T-helper 17 cell (primary cell): ENCODE data around the gene CDC25C. TPM values are rescaled to one million over a fixed set of nuclear protein-coding genes. Genes with fewer than 3 reads are reported as not detected.

Experiments
- ATAC-seq: fragments of 150-1000 bp; cut with Tn5 transposase; 2 replicates; pipeline ENCODE4 v1.10.0; 2021; ENCODE audit warnings: mild to moderate bottlenecking, moderate library complexity
- DNase-seq, 3 donors: peaks; one replicate each; pipeline versions ENCODE4 v3.0.0 to v3.0.0-alpha.2; 2020 to 2021
- H3K9me3 ChIP-seq: one replicate; pipeline ENCODE4 v1.7.0; 2013; ENCODE audit warnings: low read length, mild to moderate bottlenecking; ENCODE audit not compliant: control insufficient read depth, poor library complexity, severe bottlenecking
- H3K27ac Mint-ChIP-seq: one replicate; pipeline ENCODE4 v1.8.0; 2022; ENCODE audit warnings: mild to moderate bottlenecking, moderate library complexity, mixed read lengths
- H3K27me3 Mint-ChIP-seq: one replicate; pipeline ENCODE4 v1.8.0; 2022; ENCODE audit warnings: mixed read lengths
- H3K36me3 Mint-ChIP-seq: one replicate; pipeline ENCODE4 v1.8.0; 2022; ENCODE audit warnings: low read depth, mixed read lengths
- H3K4me1 Mint-ChIP-seq: one replicate; pipeline ENCODE4 v1.8.0; 2022; ENCODE audit warnings: mild to moderate bottlenecking, mixed read lengths
- H3K4me3 Mint-ChIP-seq: one replicate; pipeline ENCODE4 v1.8.0; 2022; ENCODE audit warnings: mild to moderate bottlenecking, moderate library complexity, mixed read lengths
- total RNA-seq, 4 donors: library from RNA in 2 of 4; stranded (reverse) in 2 of 4; gene quantifications; one replicate each; pipeline ENCODE4 v1.2.3 and lab custom pipeline; 2022 to 2026

Gene CDC25C
- not detected for total RNA-seq
- total RNA-seq (lab: John Stamatoyannopoulos, UW) = 0.08 to 0.35 reads per million in 2 donors

DNA sequence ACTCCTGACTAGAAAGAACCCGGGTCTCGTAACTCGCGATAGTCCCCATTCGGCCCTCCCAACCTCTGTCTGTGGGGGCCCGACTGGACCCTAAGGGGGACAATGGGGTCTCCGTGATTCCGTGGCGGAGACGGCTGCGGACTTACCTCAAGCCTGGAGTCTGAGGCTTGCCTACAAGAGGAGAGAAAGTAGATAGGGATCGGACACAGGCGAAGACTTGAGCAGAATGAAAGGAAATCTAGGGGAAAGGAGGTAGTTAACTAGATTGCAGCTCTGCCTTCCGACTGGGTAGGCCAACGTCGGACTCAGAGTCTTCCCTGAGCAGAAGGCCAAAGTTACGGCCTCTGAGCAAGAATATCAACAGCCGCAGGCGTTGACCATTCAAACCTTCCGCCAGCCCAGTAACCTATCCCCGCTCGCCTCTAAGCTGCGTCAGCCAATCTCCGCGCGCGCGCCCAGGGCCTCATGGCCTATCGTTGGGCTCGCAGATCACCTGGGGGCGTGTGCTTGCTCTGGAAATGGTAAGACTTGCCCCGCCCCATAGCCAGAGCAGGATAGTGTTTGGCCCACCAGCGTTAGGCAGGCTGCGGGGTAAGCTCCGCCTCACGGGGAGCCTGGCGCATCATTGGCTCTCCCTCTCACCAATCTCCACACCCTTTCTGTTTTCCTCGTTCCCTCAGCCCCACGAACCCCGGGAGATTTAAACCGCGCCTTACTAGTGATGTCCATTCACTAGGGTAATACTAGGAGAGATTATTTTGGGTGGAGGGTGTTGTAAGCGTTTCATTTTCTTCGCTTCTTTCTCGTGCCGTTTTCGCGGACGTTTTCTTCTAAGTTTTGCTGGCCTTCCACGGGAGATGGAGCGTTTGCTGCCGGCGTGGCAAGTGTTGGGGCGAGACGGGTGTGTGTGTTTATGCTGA is at the start of gene CDC25C:
TSS of gene CDC25C (minus strand) at position 356 of the 920 bp plus-strand sequence. CDS start 624 bp downstream, outside the sequence.
- no peaks in the 10 kb centered on the region for H3K9me3 ChIP-seq
- ATAC-seq = peak; percentile 100
- peaks cover 13% of the 10 kb centered on the region for H3K4me1 Mint-ChIP-seq
- H3K4me3 Mint-ChIP-seq = peak within 1 kb of the TSS; percentile 96
- peak within 1 kb of the TSS; percentile 88 for H3K27ac Mint-ChIP-seq
- peak; percentile 92 to 96 (median 93) for DNase-seq
- H3K27me3 Mint-ChIP-seq = peaks cover 7% of the 10 kb centered on the region
- H3K36me3 Mint-ChIP-seq = no peaks in the 10 kb centered on the region

GRCh38 chr5:138372653-138373052 is 41.0 kb upstream of the CDC25C start:
- DNase-seq (no peak), ATAC-seq (no peak)
- no peaks in the 10 kb centered on the region for H3K9me3 ChIP-seq
- Mint-ChIP-seq H3K27me3 (no peaks in the 10 kb centered on the region), H3K4me3 (no peak overlapping the region), H3K36me3 (no peaks in the 10 kb centered on the region), H3K4me1 (peaks cover 17% of the 10 kb centered on the region), H3K27ac (peak overlapping the region; percentile 27)

DNA sequence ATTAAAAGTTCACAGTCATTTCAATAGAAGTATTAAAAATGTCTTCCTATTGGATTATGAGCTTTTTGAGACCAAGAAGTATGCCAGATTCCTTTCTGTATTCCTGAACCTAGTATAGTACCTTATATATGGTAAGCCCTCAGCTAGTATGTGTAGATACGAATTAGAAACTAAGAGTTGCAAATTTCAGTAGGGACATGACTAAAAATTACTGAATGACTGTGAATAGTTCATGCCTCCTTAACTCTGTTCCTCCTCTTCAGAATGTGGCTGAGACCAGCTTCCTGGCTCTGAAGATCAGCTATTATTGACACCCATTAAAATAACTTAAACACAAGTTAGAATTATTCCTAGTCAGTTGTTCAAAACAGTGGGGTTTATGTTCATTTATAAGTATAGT is 40.6 kb upstream of the CDC25C start:
- ATAC-seq (no peak), DNase-seq (no peak)
- Mint-ChIP-seq H3K4me3 (no peak overlapping the region), H3K27me3 (no peaks in the 10 kb centered on the region), H3K36me3 (no peaks in the 10 kb centered on the region), H3K27ac (peak overlapping the region; percentile 27), H3K4me1 (peaks cover 17% of the 10 kb centered on the region)
- H3K9me3 ChIP-seq = no peaks in the 10 kb centered on the region

- H3K27me3 Mint-ChIP-seq = no peaks in the 10 kb centered on the region
- no peak for ATAC-seq
- no peaks in the 10 kb centered on the region for H3K9me3 ChIP-seq
- DNase-seq = no peak
- H3K27ac Mint-ChIP-seq = no peak overlapping the region
- H3K4me1 Mint-ChIP-seq = peaks cover 23% of the 10 kb centered on the region
- H3K36me3 Mint-ChIP-seq = no peaks in the 10 kb centered on the region
- H3K4me3 Mint-ChIP-seq = no peak overlapping the region
Measured at GRCh38 chr5:138371454-138371853, 39.9 kb upstream of the CDC25C start.

DNA sequence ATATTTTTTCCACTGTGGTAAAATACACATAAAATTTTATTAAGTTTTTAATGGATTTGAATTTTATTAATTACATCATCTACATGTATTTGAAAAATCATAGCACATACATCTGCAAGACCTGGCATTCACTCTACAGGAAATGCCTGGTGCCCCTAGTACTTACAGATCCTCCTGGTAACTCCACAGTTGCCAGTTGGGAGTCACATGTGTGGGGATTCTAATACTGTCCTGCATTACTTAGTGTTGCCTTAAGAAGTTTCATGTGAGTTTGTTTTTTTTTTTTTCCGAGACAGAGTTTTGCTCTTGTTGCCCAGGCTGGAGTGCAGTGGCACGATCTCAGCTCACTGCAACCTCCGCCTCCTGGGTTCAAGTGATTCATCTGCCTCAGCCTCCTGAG is 38.9 kb upstream of the CDC25C start:
- H3K9me3 ChIP-seq = no peaks in the 10 kb centered on the region
- no peak overlapping the region for H3K4me3 Mint-ChIP-seq
- DNase-seq (no peak), ATAC-seq (no peak)
- H3K27ac Mint-ChIP-seq = no peak overlapping the region
- no peaks in the 10 kb centered on the region for H3K27me3 Mint-ChIP-seq
- H3K4me1 Mint-ChIP-seq = peaks cover 29% of the 10 kb centered on the region
- H3K36me3 Mint-ChIP-seq = peaks cover 4% of the 10 kb centered on the region

DNA sequence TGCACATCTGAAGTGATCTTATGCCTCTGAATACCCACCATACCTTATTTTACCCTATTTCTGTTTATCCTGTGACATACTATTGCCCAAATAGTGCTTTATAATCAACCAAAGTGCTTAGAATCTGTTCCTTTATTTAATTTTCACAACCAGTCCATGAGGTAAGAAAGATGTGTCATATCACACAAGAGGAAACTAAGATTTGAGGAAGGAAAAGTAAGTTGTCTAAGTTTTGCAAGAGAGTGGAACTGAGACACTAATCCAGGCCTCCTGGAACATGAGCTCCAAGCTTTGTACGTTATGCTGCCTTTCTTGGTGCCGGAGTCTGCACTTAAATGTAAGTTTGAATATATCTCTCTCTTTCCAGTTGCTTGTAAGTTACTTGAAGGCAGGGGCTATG is 38.1 kb upstream of the CDC25C start:
- peaks cover 29% of the 10 kb centered on the region for H3K4me1 Mint-ChIP-seq
- H3K4me3 Mint-ChIP-seq = peak overlapping the region; percentile 75
- ATAC-seq (no peak), DNase-seq (no peak)
- no peaks in the 10 kb centered on the region for H3K27me3 Mint-ChIP-seq
- H3K27ac Mint-ChIP-seq = peak overlapping the region; percentile 19
- peaks cover 4% of the 10 kb centered on the region for H3K36me3 Mint-ChIP-seq
- H3K9me3 ChIP-seq = no peaks in the 10 kb centered on the region

DNA sequence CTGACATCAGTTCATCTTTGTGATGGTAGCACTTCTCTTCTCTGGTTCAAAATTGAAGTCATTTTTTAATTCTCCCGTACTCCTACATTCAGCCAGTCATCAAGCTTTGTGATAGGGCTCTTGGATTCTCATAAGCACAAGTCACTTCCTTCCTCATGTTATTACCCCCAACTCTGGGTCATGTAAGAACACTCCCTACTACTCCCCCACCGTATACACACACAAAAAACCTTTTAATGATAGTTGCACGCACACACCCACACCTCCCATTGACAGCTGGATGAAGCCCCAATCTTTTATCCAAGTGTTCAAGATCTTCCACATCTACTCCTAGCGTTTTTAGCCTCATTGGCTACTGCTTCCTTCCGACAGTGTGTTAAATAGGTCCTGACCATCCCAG is 37.7 kb upstream of the CDC25C start:
- H3K27ac Mint-ChIP-seq = peak overlapping the region; percentile 19

GRCh38 chr5:138366632-138367382 is 35.2 kb upstream of the CDC25C start:
- DNase-seq = no peak
- Mint-ChIP-seq H3K4me3 (no peak overlapping the region), H3K27ac (peak overlapping the region; percentile 29), H3K27me3 (no peaks in the 10 kb centered on the region), H3K36me3 (peaks cover 4% of the 10 kb centered on the region), H3K4me1 (peaks cover 37% of the 10 kb centered on the region)
- H3K9me3 ChIP-seq = no peaks in the 10 kb centered on the region
- no peak for ATAC-seq

More for the DNA sequence above, 37.7 kb upstream of the CDC25C start:
- Mint-ChIP-seq H3K4me1 (peaks cover 31% of the 10 kb centered on the region), H3K36me3 (peaks cover 4% of the 10 kb centered on the region), H3K27me3 (no peaks in the 10 kb centered on the region), H3K4me3 (peak overlapping the region; percentile 75)
- no peaks in the 10 kb centered on the region for H3K9me3 ChIP-seq
- ATAC-seq (no peak), DNase-seq (no peak)

- peaks cover 4% of the 10 kb centered on the region for H3K36me3 Mint-ChIP-seq
- H3K9me3 ChIP-seq = no peaks in the 10 kb centered on the region
- H3K4me3 Mint-ChIP-seq = no peak overlapping the region
- ATAC-seq (no peak), DNase-seq (no peak)
- H3K27me3 Mint-ChIP-seq = no peaks in the 10 kb centered on the region
- peaks cover 47% of the 10 kb centered on the region for H3K4me1 Mint-ChIP-seq
- H3K27ac Mint-ChIP-seq = no peak overlapping the region
Measured at GRCh38 chr5:138364576-138364975, 33.0 kb upstream of the CDC25C start.

DNA sequence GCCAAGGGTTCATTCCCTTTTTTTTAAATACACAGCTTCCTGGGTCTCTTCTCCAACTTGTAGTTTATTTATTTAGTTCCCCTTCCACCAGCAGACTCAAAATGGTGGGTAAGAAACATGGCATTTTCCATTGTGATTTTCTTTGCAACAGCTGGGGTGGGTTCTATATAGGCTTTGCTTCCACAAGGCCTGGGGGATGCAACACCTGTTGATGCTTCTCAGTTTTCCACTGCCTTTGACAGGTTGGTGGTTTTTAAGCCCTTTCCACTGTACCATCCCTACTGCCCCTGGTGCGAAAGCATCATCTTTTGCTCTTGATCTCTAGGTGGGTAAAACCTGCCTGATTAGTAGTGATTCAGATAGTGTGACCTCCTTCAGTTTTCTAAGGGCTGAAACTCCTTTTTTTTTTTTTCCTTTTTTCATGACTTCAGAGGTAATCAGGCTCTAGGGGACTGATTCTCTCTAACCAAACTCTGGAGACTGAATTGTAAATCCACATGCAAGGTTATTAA is 29.4 kb upstream of the CDC25C start:
- Mint-ChIP-seq H3K4me3 (peak overlapping the region; percentile 68), H3K36me3 (peaks cover 2% of the 10 kb centered on the region), H3K27ac (peak overlapping the region; percentile 85), H3K4me1 (peaks cover 26% of the 10 kb centered on the region), H3K27me3 (no peaks in the 10 kb centered on the region)
- no peaks in the 10 kb centered on the region for H3K9me3 ChIP-seq
- DNase-seq (no peak), ATAC-seq (no peak)

DNA sequence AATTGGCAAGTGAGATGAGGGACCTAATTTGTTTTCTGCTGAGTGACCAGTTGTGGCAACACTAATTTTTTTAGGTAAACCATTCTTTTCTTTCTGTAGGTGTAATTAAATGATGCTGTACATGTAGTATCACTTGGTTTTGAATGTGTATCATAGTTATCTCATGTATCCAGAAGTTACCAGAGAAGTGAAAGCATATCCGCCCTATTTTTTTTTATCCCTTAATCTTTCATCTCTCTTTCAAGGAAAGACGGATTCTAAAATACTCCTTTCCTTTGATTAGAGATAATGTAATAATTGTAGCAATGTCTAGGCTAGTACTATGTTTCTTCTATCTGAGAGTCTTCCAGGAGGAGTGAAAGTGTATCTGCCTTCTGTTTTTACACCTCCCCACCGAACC is 28.0 kb upstream of the CDC25C start:
- no peaks in the 10 kb centered on the region for H3K9me3 ChIP-seq
- no peaks in the 10 kb centered on the region for H3K27me3 Mint-ChIP-seq
- no peaks in the 10 kb centered on the region for H3K36me3 Mint-ChIP-seq
- ATAC-seq = no peak
- H3K4me1 Mint-ChIP-seq = peaks cover 35% of the 10 kb centered on the region
- H3K27ac Mint-ChIP-seq = no peak overlapping the region
- DNase-seq = no peak
- H3K4me3 Mint-ChIP-seq = no peak overlapping the region

GRCh38 chr5:138354926-138355378 is 23.3 kb upstream of the CDC25C start:
- Mint-ChIP-seq H3K4me1 (peaks cover 36% of the 10 kb centered on the region), H3K4me3 (peak overlapping the region; percentile 96), H3K27me3 (no peaks in the 10 kb centered on the region), H3K27ac (peak overlapping the region; percentile 97), H3K36me3 (peaks cover 2% of the 10 kb centered on the region)
- ATAC-seq (peak; percentile 59), DNase-seq (peak in 2 of 3 donors; percentile 29 to 32)
- no peaks in the 10 kb centered on the region for H3K9me3 ChIP-seq

- DNase-seq (no peak), ATAC-seq (no peak)
- H3K9me3 ChIP-seq = no peaks in the 10 kb centered on the region
- H3K4me1 Mint-ChIP-seq = peaks cover 34% of the 10 kb centered on the region
- H3K4me3 Mint-ChIP-seq = peak overlapping the region; percentile 96
- no peaks in the 10 kb centered on the region for H3K27me3 Mint-ChIP-seq
- H3K27ac Mint-ChIP-seq = peak overlapping the region; percentile 97
- H3K36me3 Mint-ChIP-seq = peaks cover 2% of the 10 kb centered on the region
Measured at GRCh38 chr5:138354387-138354786, 22.8 kb upstream of the CDC25C start.
